Endothelial cell of umbilical vein (primary cell): ENCODE measurements around the gene SLC2A2. TPM values are rescaled to one million over a fixed set of nuclear protein-coding genes. Genes with fewer than 3 reads are reported as not detected.

Source experiments
- BruUV-seq: library from RNA; stranded (reverse); fragments of 400-500 nt; replicated peaks from 2 replicates; lab custom pipeline; 2021; lab: Mats Ljungman, UMichigan
- CTCF ChIA-PET: fragments of 300-600, 350-600 bp; sonication (Branson Sonifier 250); formaldehyde crosslinking; loops from one replicate; lab custom pipeline; 2021; ENCODE audit warnings: antibody characterized with exemption, inconsistent platforms; lab: Charles Lee
- POLR2A ChIA-PET: fragments of 300-600, 350-600 bp; sonication (Branson Sonifier 250); formaldehyde crosslinking; loops from one replicate; lab custom pipeline; 2021; ENCODE audit warnings: antibody characterized with exemption, inconsistent platforms; lab: Charles Lee
- DNase-seq: peaks from one replicate; pipeline ENCODE4 v3.0.0-alpha.2; 2011; ENCODE audit warnings: low read depth, low spot score
- FAIRE-seq: peaks from 2 replicates; lab custom pipeline; 2011; peaks lifted over from hg19 to GRCh38; lab: Jason Lieb, UNC
- H2AFZ ChIP-seq: 2 replicates; pipeline ENCODE4 v1.6.0; 2012; ENCODE audit warnings: low read depth, low read length, control low read depth, inconsistent platforms
- H3K27ac ChIP-seq: 2 replicates; pipeline ENCODE4 v1.5.1; 2011; ENCODE audit warnings: low read depth, mild to moderate bottlenecking, control low read depth, low read length, moderate library complexity; ENCODE audit not compliant: insufficient read depth
- H3K27me3 ChIP-seq, 2 experiments: 2 replicates each; pipeline versions ENCODE4 v1.6.0 to v1.6.1; 2011; ENCODE audit warnings: low read length in 2 of 2, mixed read lengths in 1 of 2; ENCODE audit not compliant: control insufficient read depth in 2 of 2, insufficient read depth in 2 of 2
- H3K36me3 ChIP-seq, 2 experiments: 2 replicates in 1 of 2; 3 replicates in 1 of 2; pipeline ENCODE4 v1.5.1; 2011; ENCODE audit warnings: low read length in 2 of 2, mild to moderate bottlenecking in 1 of 2, moderate library complexity in 1 of 2; ENCODE audit not compliant: control insufficient read depth in 2 of 2, insufficient read depth in 2 of 2; ENCODE audit errors: extremely low read depth in 1 of 2
- H3K4me1 ChIP-seq: 3 replicates; pipeline ENCODE4 v1.5.1; 2011; ENCODE audit warnings: mild to moderate bottlenecking, low read length; ENCODE audit not compliant: control insufficient read depth, insufficient read depth; ENCODE audit errors: extremely low read depth
- H3K4me2 ChIP-seq: 2 replicates; pipeline ENCODE4 v1.6.1; 2011; ENCODE audit warnings: low read length, control low read depth, mixed read lengths; ENCODE audit not compliant: insufficient read depth
- H3K4me3 ChIP-seq, 3 experiments: fragments of 200-600 bp in 1 of 3; sonication (generic), shearing (Covaris generic) in 1 of 3; replicated peaks in 1 of 3; 2 replicates each; pipeline ENCODE4 v1.5.1; 2011 to 2016; ENCODE audit warnings: control low read depth in 3 of 3, low read length in 3 of 3, mild to moderate bottlenecking in 2 of 3, inconsistent platforms in 1 of 3, low read depth in 1 of 3, moderate library complexity in 1 of 3; ENCODE audit not compliant: insufficient read depth in 1 of 3
- H3K79me2 ChIP-seq: 2 replicates; pipeline ENCODE4 v1.6.0; 2012; ENCODE audit warnings: low read length, inconsistent platforms; ENCODE audit not compliant: control insufficient read depth, insufficient read depth
- H3K9ac ChIP-seq: replicated peaks from 2 replicates; pipeline ENCODE3; 2011; ENCODE audit warnings: low read length, control low read depth; ENCODE audit not compliant: insufficient read depth; ENCODE audit errors: extremely low read depth
- H3K9me1 ChIP-seq: replicated peaks from 3 replicates; pipeline ENCODE4 v1.6.0; 2011; ENCODE audit warnings: mild to moderate bottlenecking, low read length; ENCODE audit not compliant: control insufficient read depth, insufficient read depth; ENCODE audit errors: extremely low read depth
- H3K9me3 ChIP-seq: replicated peaks from 2 replicates; pipeline ENCODE4 v1.5.1; 2012; ENCODE audit warnings: low read length, inconsistent platforms; ENCODE audit not compliant: control insufficient read depth, insufficient read depth
- H4K20me1 ChIP-seq: replicated peaks from 2 replicates; pipeline ENCODE3; 2011; ENCODE audit warnings: mild to moderate bottlenecking, low read length; ENCODE audit not compliant: control insufficient read depth, insufficient read depth; ENCODE audit errors: extremely low read depth
- EZH2 ChIP-seq: IDR thresholded peaks from 2 replicates; pipeline ENCODE4 v1.6.1; 2012; ENCODE audit warnings: borderline replicate concordance, low read depth, mild to moderate bottlenecking, moderate library complexity, low read length, inconsistent platforms; ENCODE audit not compliant: severe bottlenecking
- FOS ChIP-seq: IDR thresholded peaks from 2 replicates; pipeline ENCODE4 v1.6.1; 2011; ENCODE audit warnings: mild to moderate bottlenecking, low read length, moderate library complexity, borderline replicate concordance; ENCODE audit not compliant: insufficient read depth
- GATA2 ChIP-seq: IDR thresholded peaks from 2 replicates; pipeline ENCODE4 v1.7.0; 2011; ENCODE audit warnings: low read depth, mild to moderate bottlenecking, moderate library complexity, mixed read lengths, low read length; ENCODE audit not compliant: insufficient read length, insufficient read depth
- JUN ChIP-seq: IDR thresholded peaks from 2 replicates; pipeline ENCODE4 v1.6.1; 2011; ENCODE audit warnings: borderline replicate concordance, low read depth; ENCODE audit not compliant: insufficient read length, insufficient read depth
- MYC ChIP-seq: IDR thresholded peaks from one replicate; pipeline ENCODE4 v1.6.1; 2011; ENCODE audit warnings: mild to moderate bottlenecking, low read depth, low read length
- POLR2A ChIP-seq: IDR thresholded peaks from 2 replicates; pipeline ENCODE4 v1.6.1; 2012; ENCODE audit warnings: low read depth, mild to moderate bottlenecking, control low read depth, low read length
- POLR2AphosphoS5 ChIP-seq: IDR thresholded peaks from 2 replicates; pipeline ENCODE4 v1.6.1; 2012; ENCODE audit warnings: low read depth, mild to moderate bottlenecking, control low read depth, low read length, moderate library complexity; ENCODE audit not compliant: insufficient read depth
- dilution Hi-C: fragments of 300-500 bp; cut with MboI; formaldehyde crosslinking; loops from one replicate; pipeline ENCODE4 v1.15.0; 2019; ENCODE audit warnings: low sequenced_read_pairs; ENCODE audit not compliant: extremely low pct_ligation_motif_present
- intact Hi-C: fragments of 100-400 bp; cut with micrococcal nuclease; formaldehyde crosslinking; loops from one replicate; pipeline ENCODE4 v1.10.0; 2022
- polyA plus RNA-seq, 4 experiments: library from polyadenylated mRNA; depleted of rRNA in 3 of 4; stranded (reverse) in 3 of 4; unstranded in 1 of 4; fragments of >200 nt; gene quantifications; 2 replicates each; pipeline versions ENCODE4 v1.2.1 to v1.2.3, GENCODE V29; 2011 to 2012; ENCODE audit warnings: missing spikeins in 1 of 4
- total RNA-seq: library from RNA; stranded (reverse); gene quantifications from 2 replicates; pipeline ENCODE4 v1.2.3, GENCODE V29; 2021
- TF ChIP-seq, protein P1 (sequence below): IDR thresholded peaks from 2 replicates; pipeline ENCODE4 v1.6.1; 2011; ENCODE audit not compliant: insufficient read depth, insufficient read length
- TF ChIP-seq, protein P2 (sequence below), 2 donors: IDR thresholded peaks; 1 replicate in 1 of 2; 2 replicates in 1 of 2; pipeline ENCODE4 v1.5.1; 2011; ENCODE audit warnings: low read length in 2 of 2, mild to moderate bottlenecking in 2 of 2, moderate library complexity in 2 of 2, control low read depth in 1 of 2, inconsistent platforms in 1 of 2, low read depth in 1 of 2; ENCODE audit not compliant: insufficient read depth in 1 of 2; ENCODE audit errors: extremely low read depth in 1 of 2

The SLC2A2 gene
- total and polyA plus RNA-seq, 2 donors (not counting 3 experiments of a cell fraction or from before 2014, with no cell fraction given): not detected

DNA sequence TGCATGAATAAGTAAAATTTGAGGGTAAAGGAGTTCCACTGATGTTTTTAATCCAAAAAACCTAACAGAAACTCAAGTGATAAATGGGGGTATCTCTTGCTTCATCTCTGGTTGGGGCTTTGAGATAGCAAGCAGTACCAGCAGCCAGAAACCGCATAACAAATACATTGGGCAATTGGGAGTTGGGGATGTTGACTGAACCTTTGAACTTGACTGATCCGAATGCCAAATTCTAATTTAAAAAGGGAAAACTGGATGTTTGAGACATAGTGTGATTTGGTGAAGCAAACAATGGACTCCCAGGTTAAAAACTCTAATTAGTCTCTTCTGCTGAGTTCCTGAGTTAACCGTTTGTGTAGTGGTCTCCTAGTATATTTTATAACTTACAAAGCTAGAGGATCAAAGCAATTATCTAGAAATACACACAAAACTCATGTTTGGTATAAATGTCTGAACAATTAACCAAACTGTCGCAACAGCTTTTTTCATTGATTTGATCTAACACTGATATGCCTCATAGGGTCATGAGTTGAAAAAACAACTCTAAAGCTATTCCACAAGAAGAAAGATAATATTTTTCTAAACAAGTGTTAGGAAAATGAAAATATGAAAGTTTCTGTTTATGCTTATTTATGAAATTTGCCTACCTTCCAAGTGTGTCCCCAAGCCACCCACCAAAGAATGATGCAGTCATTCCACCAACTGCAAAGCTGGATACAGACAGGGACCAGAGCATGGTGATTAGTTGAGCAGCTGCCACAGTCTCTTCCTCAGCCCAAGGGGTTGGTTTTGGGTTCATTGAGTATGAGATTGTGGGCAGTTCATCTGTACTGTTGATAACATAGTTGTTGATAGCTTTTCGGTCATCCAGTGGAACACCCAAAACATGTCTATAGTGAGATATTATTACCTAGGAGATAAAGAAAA, 12.4 kb downstream of the SLC2A2 start:
- H3K36me3 ChIP-seq: no peaks in the 10 kb centered on the region
- ChIA-PET CTCF (interaction anchor here (0.7 to 1.5 kb wide), 3 partner anchors 9 to 13 kb away, joined by 3 to 5 read pairs (median 4); partner anchors contain the start of gene SLC2A2), POLR2A (no interaction called here)
- intact Hi-C loops (no loop called here), dilution Hi-C loops (no loop called here)
- no peaks in the 10 kb centered on the region for H4K20me1 ChIP-seq
- H3K9me1 ChIP-seq: no peaks in the 10 kb centered on the region
- no TSS peak for BruUV-seq
- no peak for TF ChIP-seq MYC
- TF ChIP-seq, protein P1, sequence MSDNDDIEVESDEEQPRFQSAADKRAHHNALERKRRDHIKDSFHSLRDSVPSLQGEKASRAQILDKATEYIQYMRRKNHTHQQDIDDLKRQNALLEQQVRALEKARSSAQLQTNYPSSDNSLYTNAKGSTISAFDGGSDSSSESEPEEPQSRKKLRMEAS: no peak
- no peak for TF ChIP-seq POLR2A
- no peak for TF ChIP-seq GATA2
- TF ChIP-seq FOS: no peak
- TF ChIP-seq, protein P2, sequence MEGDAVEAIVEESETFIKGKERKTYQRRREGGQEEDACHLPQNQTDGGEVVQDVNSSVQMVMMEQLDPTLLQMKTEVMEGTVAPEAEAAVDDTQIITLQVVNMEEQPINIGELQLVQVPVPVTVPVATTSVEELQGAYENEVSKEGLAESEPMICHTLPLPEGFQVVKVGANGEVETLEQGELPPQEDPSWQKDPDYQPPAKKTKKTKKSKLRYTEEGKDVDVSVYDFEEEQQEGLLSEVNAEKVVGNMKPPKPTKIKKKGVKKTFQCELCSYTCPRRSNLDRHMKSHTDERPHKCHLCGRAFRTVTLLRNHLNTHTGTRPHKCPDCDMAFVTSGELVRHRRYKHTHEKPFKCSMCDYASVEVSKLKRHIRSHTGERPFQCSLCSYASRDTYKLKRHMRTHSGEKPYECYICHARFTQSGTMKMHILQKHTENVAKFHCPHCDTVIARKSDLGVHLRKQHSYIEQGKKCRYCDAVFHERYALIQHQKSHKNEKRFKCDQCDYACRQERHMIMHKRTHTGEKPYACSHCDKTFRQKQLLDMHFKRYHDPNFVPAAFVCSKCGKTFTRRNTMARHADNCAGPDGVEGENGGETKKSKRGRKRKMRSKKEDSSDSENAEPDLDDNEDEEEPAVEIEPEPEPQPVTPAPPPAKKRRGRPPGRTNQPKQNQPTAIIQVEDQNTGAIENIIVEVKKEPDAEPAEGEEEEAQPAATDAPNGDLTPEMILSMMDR (IDR thresholded peaks at IDR 0.05; ENCODE audit: extremely low read depth in 1 of 2, insufficient read depth in 1 of 2, low read depth in 1 of 2, low read length in 2 of 2): no peak
- TF ChIP-seq EZH2: no peak
- no peak for TF ChIP-seq JUN
- TF ChIP-seq POLR2AphosphoS5: no peak
- no peak for FAIRE-seq
- H3K9me3 ChIP-seq: no peaks in the 10 kb centered on the region
- H2AFZ ChIP-seq: no peak overlapping the region
- no peak overlapping the region for H3K4me2 ChIP-seq
- DNase-seq: no peak
- H3K27ac ChIP-seq: no peak overlapping the region
- H3K9ac ChIP-seq: no peak overlapping the region
- peaks cover 0 to 4% of the 10 kb centered on the region in 2 experiments for H3K27me3 ChIP-seq
- H3K79me2 ChIP-seq: no peaks in the 10 kb centered on the region
- H3K4me3 ChIP-seq: no peak overlapping the region
- no peaks in the 10 kb centered on the region for H3K4me1 ChIP-seq
